Activated T-cell treated with anti-CD3 and anti-CD28 coated beads, Interleukin-2, amount 50 U/mL, for 1 hour (primary cell): Measurements from ENCODE around the gene ABCA4.

Experiments used
- DNase-seq: peaks from one replicate; pipeline ENCODE4 v3.0.0-alpha.2; 2020

Gene ABCA4

DNA sequence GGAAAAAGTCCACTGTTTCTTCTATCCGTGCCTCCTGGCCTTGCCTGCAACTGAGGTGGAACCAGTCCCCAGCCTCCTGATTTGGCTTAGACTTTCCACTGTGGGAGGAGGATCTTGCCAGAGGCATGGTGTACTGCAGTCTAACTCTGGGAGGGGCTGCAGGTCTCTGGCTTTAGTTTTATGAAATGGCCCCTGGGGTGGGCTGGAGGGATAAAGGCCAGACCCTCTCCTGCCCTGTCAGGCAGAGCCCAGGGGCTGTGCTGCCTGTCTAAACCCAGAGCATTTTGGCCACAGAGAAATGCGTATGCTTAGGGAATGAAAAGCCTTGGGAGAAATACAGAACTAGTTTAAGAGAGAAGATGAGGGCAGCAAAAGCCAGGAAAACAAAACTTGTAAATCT is 73.0 kb downstream of the ABCA4 start:
- no peak for DNase-seq

GRCh38 chr1:94045465-94046056 is 75.4 kb downstream of the ABCA4 start:
- peak; percentile 28 for DNase-seq

- no peak for DNase-seq
These were observed 76.1 kb downstream of the ABCA4 start for GRCh38 chr1:94044891-94045290.

GRCh38 chr1:94044290-94044790 is 76.6 kb downstream of the ABCA4 start:
- DNase-seq: no peak

DNA sequence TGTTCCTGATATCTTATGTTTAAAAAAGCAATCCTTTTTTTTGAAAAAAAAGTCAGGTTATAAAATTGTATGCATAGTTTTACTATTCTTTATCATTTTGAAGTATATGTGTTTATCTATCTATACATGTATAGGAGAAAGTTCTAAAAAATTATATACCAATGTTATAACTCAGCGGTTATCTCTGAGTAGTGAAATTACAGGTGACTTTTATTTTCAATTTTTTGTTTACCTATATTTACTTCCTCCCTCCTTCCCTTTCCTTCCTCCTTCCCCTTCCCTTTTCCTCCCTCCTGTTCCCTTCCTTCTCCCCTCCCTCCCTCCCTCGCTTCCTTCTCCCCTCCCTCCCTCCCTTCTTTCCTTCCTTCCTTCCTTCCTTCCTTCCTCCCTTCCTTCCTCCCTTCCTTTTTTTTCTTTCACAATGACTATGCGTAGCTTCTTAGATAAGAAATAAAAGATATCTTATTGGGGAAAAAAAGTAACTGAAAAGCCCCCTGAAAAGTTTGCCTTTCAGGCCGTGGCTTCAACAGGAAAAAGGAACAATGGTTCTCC is 77.1 kb downstream of the ABCA4 start:
- no peak for DNase-seq

DNA sequence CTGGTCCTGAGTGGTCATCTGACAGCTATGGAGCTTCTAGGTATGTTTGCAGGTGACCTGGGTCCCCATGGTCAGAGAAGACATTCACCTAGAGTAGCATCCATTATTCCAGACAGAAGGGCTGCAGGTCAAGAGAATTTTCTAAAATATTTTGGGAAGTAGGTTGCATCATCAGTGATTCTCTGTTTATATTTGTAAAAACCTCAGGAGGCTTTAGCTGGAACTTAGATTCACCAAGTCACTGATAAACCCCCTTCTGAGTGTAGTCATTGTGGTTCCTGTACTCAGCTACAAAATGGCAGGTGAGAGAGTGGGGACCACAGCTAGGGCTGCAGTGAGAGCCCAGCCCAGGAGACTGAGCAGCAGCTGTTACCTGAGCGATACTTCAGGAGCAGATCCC is 78.6 kb downstream of the ABCA4 start:
- no peak for DNase-seq

GRCh38 chr1:94039871-94040569 is 80.9 kb downstream of the ABCA4 start:
- no peak for DNase-seq

DNA sequence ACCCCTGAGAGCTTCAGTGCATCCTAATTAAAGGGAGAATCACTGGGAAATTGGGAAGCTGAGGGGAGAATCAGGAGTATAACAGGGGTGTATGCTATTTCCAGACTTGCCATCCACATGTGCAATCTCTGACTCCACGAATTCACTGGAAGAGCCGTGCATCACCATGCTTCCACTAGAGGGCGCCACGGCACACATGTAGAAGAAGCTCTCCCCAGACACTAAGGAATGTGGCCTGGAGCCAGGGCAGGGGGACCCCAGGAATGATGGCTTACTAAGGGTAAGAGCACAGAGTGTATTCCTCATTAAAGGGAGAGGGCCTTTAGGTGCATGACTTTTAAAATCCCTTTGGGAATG is 81.5 kb downstream of the ABCA4 start:
- peak; percentile 43 for DNase-seq

DNA sequence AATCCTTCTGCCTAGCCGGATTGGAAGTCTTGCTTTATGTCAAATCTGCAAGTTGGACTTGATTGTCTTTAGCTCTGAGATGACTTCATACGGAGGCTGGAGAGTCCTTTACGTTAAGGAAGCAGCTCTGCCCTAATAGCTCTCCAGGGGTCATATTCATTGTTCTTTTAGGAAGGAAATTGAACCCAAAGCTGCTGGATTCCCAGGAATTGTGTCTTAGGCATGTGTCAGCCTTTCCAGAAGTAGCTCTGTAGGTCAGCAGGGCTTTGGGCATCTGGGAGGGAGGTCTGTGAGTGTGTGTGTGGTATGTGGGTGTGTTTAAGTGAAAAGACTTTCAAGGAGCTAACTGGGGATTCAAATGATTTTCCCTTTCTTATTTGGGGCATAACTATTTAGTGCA is 82.4 kb downstream of the ABCA4 start:
- DNase-seq: no peak

GRCh38 chr1:94037392-94038229 is 83.3 kb downstream of the ABCA4 start:
- DNase-seq: no peak

DNA sequence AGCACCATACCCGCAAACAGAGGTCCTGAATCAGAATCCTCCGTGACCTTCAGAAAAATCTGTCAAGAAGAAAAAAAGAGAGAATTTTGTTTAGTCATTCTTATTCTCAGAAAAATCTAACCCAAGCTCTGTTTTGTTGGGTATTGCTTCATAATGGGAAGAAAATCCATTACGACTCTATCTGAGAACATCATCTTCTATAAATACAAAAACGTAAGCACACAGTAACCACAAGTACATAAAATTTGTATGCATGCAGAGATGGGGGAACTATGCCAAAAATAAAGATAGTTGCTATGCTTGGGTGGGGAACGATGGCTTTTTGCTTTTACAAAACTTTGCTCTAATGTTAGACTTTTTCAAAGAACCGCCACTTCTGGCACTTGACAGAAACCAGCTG is 84.2 kb downstream of the ABCA4 start:
- no peak for DNase-seq

GRCh38 chr1:94033849-94034248 is 87.1 kb downstream of the ABCA4 start:
- DNase-seq: no peak

- DNase-seq: no peak
These were observed 88.3 kb downstream of the ABCA4 start for GRCh38 chr1:94032637-94033036.

- DNase-seq: no peak
These were observed 89.4 kb downstream of the ABCA4 start for GRCh38 chr1:94031591-94031990.

DNA sequence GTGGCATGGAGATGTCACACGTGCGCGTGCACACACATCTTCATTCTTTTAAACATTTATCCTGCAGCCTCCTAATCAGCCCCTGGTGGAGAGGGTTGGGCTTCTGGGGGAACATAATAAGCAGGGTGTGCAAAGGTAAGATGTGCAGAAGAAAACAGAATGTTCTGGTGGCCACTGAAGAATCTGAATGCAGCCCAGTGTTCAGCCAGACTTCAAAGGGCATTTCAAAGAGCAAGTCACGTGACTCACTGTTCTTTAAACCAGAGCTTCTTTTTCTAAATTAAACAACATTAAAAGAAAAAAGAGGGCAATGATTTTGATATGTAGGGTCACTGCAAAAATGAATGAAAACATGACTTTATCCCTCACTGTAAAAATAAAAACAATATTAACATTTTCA is 89.8 kb downstream of the ABCA4 start:
- no peak for DNase-seq

DNA sequence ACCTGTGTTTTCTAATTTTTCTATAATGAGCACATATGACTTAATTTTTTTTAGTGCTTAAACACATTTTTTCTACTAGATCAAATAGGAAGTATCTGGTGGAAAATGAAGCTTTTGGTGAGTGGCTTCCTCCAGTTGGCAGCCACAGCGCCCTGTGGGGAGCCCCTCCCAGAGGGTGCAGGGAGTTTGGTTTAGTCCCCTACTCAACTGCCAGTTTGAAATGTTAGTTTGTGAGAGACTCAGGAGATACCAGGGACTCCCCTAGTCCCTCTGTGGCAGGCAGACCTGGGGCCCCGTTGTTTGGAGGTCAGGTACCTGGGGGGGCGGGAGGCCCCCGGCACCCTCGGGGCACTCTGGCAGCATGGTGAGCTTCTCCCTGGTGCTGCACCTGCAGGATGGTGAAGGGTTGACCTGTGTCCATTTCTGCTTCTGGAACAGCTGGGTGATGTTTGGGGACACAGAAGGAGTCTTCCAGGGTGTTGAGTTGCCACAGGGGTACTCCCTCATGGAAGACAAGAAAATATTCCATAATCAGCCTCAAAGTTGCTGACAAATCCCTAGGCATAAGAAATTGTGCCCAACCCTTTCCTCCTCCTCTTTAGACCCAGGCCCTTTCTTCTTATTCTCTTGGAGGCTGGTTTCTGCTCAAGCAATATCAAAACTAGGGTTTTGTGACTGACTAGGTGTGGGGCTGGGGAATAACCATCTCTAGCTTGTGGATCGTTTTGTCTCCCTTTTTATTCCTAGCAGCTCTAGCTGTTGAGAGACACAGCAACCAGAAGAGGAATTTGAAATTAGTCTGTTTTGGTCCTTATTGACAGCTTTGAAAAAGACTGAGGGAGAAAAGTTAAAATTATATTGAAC is 91.6 kb downstream of the ABCA4 start:
- no peak for DNase-seq

GRCh38 chr1:94027721-94028515 is 93.0 kb downstream of the ABCA4 start:
- no peak for DNase-seq

DNA sequence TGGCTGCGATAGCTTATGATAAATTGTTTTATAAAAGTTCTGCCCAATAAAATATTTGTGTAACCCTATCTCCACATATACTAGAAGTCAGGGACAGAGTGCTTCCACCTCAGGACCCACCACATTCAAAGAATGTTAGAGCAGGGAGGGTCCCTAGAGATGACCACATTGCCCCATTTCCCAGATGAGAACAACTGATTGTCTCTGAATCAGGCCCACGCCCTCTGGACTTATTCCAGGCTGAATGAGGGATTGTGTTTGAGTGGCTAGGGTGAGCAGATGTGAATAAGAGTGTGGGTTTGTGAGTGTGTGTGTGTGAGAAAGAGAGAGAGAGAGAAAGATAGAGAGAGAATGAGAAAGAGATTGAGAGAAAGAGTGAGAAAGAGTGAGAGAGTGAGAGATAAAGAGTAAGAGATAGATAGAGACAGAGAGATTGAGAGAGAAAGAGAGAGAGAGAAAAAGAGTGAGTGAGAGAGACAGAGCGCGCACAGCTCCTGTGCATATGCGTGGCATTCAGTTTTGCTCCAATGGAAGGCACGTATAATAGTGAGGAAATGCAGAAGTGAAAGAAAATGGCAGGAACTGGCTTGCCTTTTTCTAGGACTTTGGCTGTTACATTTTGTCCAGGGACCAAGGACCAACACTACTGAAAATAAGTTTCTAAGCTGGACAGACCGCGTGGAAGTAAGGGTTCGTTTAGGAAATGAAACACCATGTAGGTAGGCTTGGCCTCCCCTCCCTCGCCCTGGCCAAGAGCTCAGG is 94.1 kb downstream of the ABCA4 start:
- no peak for DNase-seq

DNA sequence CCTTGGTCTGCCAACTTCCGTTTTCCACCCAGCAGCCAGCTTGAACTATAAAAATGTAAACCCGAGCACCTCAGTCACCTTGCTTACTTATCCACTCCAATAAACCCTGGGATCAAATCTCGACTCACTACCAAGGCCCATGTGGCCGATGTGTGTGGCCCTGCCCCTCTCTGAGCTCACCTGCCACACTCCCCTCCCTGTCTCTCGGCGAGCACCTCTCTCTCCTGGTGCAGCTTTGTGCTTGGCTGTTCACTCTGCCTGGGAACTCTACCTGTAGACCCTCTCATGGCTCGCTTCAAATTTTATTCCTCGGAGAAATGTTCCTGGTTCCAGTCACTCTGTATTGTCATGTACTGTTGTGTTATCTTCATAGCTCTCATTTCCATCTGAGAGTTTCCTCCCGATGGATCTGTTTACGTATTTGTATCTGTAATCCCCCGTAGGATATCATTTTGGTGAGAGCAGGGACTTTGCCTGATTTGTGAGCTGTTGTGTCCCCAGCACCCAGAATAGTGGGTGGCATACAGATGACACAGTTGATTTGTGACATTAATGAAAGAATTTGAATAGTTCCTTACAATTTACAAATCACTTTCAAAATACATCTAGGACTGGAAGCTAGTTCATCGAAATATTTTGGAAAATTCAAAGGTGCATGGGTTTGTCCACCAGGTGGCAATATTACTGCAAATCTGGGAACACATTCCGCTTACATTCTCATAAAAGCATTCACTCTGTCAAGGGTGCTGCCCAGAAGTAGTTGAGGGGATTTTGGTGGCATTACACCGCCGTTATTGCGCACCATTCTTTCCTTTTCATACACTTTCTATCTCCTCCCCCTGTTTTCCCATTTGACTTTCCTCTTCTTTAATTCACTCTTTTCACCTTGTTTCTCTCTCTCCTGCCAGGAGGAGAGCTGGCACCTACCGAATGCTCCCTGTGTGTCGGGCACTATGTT is 95.3 kb downstream of the ABCA4 start:
- no peak for DNase-seq
